Activated gamma-delta T cell (primary cell): Measurements from ENCODE around the gene MCAM.

Source experiments
- DNase-seq: peaks from one replicate; lab custom pipeline; 2025; lab: John Stamatoyannopoulos, UW

The MCAM gene

DNA sequence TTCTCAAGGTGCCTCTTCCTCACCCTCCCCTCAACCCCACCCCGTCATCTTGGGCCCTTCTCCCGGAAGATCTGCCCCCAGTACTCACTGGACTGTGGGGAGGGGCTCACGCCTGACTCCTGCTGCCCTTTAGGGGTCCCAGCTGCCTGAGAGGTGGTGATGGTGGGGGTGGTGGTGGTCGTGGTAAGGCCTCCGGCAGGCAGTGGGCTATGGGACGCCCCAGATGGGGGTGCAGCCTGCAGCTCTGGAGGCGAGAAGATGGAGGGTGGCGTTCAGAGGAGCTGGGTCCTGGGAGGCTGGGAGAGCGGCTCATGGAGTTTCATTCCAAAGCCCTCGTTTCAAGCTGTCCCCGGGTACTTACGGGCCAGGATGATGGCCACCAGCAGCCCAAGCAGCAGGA, 28.8 kb upstream of the MCAM start:
- DNase-seq = no peak

DNA sequence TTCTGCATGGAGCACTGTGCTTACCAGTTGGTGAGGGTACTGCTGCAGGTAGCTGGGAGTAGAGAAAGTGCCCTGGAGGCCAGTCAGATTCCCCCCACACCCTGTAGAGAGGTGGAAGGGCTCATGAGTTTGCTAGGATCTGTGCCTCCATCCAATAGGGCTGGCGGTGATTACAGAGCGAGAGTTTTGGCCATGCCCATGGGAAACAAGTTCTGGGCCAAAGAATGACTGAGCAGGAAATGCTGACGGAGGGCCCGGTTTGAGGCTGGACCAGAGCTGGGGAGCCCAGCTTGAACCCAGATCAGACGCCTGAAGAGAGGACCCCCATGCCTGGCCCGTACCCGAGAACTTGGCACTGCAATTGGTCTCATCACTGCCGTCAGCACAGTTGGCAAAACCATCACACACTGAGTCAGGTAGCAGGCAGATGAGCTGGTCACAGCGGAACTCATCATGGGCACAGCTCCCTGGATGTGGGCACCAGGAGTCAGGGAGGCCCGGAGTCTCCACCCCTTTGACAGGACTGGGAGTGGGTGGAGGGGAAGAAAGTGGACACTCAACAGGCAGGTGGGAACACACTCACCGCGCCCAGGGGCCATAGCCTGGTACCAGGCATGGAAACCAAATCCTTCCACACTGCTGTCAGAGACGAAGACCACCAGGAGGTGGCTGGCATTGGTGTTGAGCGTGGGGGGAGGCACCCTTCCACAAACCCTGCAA, 27.5 kb upstream of the MCAM start:
- DNase-seq = no peak

DNA sequence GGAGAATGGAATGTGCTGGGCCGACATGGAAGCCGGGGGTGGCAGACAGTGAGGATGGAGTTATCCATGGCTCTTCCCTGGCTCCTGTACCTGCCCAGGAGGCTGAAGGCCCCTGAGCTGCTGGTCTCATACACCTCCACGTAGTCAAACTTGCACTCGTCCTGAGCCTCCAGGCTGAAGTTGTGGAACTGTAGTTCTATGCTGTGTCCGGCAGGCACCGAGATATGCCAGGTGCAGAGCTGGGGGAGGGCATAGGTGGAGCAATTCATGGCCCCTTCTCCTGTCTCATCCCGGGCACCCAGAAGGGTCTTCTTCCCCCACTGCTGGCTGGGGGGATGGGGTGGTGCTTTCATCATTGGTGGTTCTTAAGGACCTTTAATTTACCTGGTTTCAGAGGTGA, 26.8 kb upstream of the MCAM start:
- no peak for DNase-seq

GRCh38 chr11:119342362-119343130, 25.6 kb upstream of the MCAM start:
- DNase-seq = no peak

DNA sequence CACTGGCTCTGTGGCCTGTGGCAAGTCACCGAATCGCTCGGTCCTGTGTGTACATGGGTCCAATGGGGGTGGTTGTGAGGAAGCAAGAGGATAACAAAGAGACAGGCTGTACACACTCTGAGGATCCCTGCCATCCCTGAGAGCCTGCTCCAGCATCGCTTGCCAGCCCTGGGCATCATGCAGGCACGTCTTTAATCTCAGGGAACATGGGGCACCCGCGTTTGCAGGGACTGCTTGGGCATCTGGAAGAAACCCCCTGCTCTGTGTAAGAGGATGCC, 25.0 kb upstream of the MCAM start:
- DNase-seq = no peak

DNA sequence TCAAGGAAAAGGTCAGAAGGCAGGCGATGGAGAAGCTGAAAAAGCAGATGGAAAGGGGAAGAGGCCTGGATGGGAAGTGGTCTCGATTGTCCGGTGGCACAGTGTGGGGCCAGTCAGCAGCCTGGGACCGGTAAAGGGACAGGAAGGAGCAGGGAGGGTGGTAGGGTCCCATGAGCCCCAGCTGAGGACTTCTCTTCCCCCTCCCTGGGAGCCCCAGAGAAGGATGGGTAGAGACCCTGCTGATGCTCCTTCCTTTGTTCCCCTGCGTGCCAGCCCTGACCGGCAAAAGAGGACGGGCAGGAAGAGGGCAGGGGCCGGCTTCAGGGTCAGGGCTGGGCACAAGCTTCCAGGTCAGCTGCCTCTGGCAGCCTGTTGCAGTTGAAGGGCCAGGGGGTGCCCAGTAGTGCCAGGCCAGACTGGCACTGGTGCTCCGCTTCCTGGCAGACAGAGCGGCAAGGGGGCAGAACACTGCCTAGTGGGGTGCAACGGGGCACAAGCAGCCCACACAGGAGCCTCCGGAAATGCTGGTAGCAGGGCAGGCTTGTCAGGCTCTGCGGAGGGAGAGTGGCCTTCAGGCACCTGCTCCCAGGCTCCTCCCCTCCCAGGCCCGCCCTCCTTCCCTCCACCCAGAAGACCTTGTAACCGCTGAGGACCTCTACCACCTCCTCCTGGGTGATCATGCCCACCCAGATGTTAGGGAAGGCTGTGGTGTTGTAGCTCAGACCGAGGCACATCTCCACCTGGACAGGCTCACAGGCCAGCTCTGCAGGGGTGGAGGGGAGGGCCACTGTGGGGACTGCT, 24.5 kb upstream of the MCAM start:
- DNase-seq = no peak

- no peak for DNase-seq
Measured at GRCh38 chr11:119340335-119341221, 23.6 kb upstream of the MCAM start, which contains the start of gene C1QTNF5. Gene C1QTNF5 (minus strand): TSS chr11:119340883. CDS start chr11:119340397, 486 bp downstream.

GRCh38 chr11:119339589-119340334, 22.8 kb upstream of the MCAM start:
- DNase-seq = no peak

DNA sequence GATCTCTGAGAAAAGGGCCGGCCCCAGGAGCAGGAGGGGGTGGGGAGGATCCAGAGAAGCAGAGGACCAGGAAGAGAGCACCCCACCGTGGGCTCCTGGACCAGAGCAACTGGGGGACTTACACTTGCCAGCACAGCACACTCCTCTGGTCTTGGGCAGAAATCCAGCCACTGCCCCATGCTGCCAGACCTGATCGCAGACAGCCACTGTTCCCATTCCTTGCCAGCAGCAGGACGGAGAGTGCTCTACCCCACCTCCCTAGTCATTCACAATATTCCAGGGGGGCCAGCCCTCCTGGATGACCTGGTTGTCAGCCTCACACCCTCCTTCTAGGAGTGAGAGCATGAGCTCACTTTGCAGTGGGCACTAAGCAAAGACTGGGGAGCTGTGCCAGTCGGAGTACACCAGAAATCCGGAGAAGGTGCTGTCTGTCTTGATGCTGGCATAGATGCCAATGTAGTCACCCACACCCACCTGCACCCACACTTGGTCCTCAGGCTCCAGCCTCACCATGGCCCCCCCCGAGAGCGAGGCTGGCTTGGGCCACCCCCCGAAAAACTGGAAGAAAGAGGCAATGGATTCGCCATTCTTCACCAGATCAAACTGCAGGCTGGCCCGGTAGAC, 22.1 kb upstream of the MCAM start:
- no peak for DNase-seq

- no peak for DNase-seq
Measured at GRCh38 chr11:119338318-119338890, 21.5 kb upstream of the MCAM start.

- DNase-seq = no peak
Measured at GRCh38 chr11:119337581-119338317, 20.8 kb upstream of the MCAM start.

DNA sequence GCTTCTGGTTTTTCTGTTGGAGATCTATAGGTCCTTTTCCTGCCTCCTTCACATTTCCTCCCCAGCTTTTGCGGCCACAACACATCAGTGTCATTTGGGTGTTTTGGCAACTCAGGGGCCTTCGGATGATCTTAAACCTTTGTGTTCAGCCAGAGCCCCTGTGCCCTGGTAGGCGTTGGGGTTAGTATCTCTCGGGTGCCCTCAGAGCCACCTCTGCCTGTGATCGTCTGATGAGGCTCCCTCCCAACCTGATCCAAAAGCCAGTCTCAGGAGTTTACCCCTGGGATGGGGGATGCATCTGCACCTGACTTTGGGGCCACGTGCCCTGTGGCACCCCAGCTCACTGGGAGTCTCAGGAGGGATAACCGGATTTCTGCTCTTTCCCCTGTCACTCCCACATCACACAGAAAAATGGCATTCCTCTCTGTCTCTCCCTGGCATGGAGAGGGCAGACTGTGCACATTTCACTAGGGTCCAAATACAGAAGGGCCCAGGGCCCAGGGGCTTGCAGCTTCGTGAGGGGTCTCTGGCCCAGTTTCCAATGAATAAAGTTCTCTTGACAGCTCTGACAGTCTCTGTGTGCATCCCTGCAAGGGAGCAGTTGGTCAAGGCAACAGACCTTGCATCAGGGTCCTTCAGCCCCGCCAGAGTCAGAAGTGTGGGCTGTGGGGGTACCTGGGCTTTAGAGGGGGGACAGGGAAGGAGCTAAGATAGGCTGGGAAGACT, 20.0 kb upstream of the MCAM start:
- DNase-seq = no peak

- no peak for DNase-seq
Measured at GRCh38 chr11:119335655-119336543, 19.0 kb upstream of the MCAM start.

GRCh38 chr11:119335091-119335654, 18.2 kb upstream of the MCAM start:
- DNase-seq = no peak

- DNase-seq = peak; percentile 44
Measured at GRCh38 chr11:119334174-119334930, 17.4 kb upstream of the MCAM start, which contains the start of gene RNF26. Gene RNF26 (plus strand): TSS chr11:119334527. CDS start chr11:119335123, 596 bp downstream.

GRCh38 chr11:119332111-119332765, 15.3 kb upstream of the MCAM start:
- no peak for DNase-seq
